NCI-H2107 treated with DMSO at 0.1 percent for 48 hours (cell line): ENCODE measurements around the gene CHRNE.
"Not testable (repeated sequence)": the region's sequence is repeated elsewhere in the genome, so short reads cannot be mapped to it uniquely, and the experiment has no call there.

Experiments used
- DNase-seq: peaks from one replicate; lab custom pipeline; 2025; ENCODE audit not compliant: unreplicated experiment; lab: John Stamatoyannopoulos, UW

Gene CHRNE

DNA sequence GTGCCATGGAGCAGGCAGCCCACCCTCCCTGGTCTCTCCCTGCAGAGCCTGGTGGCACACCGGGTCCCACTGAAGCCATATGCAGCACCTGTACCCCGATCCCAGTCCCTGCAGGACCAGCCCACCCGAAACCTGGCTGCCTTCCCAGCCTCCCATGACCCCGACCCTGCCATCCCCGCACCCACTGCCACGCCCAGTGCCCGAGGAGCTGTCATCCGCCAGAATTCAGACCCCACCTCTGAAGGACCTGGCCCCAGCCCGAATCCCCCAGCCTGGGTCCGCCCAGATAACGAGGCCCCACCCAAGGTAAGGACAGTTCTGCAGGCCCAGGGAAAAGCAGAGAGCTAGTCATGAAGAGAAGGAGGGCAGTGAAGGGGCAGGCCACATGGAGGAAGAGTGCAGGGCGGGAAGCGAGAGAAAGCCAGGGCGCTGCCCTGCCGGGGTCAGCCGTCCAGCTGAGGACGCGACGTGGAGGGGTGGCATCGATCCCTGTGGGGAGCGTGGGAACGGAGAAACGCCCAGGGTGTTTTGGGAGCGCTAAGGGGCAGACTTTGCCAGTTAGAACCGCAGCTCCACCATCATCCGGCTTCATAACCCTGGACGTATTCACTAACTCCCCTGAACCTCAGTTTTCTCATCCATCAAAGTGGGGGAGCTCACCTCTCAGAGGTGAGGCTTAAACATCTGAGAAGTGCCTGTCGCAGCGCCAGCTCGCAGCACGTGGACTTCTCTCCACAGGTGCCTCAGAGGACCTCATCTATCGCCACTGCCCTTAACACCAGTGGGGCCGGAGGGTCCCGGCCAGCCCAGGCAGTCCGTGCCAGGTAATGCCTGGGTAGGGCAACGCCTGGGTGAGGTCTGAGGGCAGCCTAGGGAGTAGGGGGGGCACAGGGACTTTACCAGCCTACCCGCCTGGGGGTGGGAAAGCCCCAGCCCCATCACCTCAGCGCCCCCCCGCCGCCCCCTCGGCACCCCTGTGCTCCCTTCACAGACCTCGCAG lies 11.2 kb downstream of the CHRNE start:
- DNase-seq, result no peak

DNA sequence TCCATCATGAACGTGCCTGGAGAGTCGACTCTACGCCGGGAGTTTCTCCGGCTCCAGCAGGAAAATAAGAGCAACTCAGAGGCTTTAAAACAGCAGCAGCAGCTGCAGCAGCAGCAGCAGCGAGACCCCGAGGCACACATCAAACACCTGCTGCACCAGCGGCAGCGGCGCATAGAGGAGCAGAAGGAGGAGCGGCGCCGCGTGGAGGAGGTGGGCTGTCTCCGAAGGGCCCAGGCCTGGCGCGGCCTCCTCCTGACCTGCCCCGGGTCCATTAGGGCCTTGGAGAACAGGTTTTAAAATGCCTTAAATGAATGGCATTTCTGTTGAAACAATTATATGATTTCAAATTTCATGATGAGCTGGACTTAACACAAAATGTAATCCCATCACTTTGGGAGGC lies 15.3 kb downstream of the CHRNE start:
- DNase-seq, result no peak

DNA sequence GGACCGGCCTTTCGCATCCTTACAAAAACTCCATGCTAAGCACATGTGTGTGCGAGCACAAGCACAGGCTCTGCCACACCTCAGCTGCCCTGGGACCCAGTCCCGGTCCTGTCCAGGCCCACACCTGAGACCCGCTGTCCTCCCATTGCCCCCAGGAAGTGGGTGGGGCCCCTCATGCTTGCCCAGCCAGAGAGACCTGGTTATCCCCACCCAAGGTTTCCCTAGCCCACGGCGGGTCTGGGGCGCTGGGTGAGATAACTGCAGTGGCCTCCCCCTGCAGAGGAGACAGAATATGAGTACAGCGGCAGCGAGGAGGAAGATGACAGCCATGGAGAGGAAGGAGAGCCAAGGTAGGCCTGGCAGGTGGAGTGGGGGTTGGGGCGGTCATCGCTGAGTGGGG lies 16.1 kb downstream of the CHRNE start:
- no peak for DNase-seq

DNA sequence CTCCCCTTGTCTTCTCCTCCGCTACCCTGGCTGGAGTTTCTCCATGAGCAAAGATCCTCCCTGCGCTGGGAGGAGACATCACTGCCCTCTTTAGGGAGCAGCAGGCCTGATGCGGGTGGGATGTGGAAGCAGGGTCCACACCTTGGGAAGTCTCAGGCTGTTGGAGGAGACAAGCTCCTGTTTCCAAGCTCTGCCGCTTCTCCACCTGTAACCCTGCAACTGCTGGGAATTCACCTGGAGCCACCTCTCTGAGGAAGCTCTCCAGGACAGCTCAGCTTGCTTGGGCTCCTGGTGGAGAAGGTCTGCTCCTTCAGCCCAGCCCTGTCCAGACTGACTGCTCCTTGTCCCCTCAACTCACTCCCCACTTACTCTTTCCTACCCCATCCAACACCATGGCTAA lies 18.4 kb downstream of the CHRNE start:
- no peak for DNase-seq

DNA sequence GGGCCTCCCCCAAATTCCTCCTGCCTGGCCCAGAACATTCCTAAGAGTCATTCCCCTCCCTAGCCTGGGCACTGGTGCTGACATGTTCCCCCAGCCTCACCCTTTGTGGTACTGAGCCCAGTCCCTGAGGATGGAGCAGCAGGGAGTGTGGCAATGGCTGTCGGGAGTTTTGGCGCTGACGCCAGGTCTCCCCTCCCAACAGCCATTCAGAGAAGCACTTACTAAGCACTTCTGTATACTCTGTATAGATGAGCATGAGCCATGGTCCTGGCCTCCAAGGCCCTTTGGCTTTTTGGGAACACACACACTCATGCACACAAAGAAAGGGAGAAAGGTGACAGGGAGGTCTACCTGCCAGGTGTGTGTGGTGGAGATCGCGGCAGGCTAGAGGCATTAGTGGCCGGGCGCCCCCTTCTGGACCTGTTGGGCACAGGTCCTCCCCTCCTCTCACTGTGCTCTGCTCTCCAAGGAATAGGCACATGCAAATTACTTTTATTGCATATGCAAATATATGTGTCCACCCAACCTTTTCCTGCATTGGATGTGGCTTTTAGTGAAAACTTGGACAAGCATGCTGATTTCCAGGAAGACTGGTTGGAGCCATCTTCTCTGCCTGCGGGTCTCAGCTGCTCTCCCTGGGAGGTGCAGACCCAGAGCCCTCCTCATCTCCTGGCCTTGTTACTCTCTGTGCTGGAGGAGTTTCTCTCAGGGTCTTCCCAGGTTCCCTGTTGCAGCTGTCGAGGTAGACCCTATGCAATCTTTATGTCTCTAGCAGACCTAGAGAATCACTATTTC lies 20.9 kb downstream of the CHRNE start:
- DNase-seq, result peak; percentile 23

DNA sequence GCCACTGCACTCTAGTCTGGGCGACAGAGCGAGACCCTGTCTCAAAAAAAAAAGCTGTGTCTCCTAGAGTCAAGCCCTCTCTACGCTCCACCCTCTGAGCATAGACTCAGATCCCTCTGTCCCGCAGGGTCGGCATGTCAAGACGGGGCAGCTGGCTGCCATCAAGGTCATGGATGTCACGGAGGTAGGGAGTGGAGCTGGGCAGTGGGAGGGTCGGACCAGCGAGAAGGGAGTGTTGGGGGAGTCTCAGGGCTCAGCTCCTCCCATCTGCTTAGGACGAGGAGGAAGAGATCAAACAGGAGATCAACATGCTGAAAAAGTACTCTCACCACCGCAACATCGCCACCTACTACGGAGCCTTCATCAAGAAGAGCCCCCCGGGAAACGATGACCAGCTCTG lies 22.0 kb downstream of the CHRNE start:
- DNase-seq, result no peak

DNA sequence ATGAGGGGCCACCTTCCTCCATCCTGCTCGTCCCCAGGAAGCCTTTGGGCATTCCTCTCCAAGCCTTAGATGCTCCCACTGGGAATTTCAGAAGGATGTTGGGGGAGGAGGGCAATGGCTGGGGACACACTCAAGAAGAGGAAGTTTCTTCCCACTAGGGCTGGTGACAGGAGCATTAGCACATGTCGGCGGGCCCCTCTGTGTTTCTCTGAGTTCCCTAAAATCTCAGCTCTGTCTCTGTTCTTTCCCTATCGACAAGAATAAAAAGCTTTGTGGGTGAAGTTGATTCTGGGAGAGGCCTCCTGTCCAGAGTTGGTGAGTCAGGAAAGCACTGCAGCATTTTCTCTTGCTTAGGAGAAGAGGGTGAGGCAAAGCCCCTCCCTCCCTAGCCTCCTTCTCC lies 23.3 kb downstream of the CHRNE start:
- no peak for DNase-seq

DNA sequence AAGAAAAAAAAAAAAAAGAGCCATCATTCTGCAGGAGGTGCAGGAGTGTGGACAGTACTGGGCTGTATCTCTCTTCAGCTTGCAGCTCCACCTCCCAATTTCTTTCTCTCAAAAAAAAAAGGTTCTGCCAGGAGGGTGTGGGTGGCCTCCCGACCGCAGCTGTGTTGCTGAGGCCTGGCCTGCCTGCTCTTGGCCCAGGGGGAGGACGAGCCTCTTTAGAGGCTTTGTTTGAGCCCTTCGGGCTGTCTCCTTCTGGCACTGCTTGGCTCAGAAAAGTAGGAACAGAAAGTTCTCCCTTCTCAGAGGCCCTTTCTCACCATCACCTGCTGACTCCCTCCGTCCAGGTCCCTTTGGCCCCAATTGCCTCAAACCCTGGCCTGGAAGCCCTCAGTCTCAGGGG lies 25.8 kb downstream of the CHRNE start:
- DNase-seq, result no peak

DNA sequence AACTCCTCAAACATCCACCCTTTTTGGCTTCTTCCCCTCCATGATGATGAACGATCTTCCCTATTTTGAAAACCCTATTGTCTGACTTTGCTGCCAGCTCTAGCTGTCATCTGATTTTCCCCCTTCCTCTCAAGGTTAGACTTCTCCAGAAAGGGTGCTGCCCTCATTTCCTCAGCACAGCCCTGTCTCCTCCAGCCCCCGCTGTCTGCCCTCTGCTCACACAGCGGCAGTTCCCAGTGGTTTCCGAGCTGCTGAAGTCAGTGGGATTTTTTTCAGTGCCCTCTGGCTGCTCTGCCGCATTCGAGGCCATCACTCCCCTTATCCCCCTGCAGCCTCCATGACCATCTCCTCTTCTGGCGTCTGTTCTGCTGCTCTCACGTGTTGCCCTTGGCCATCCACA lies 30.1 kb downstream of the CHRNE start:
- no peak for DNase-seq

DNA sequence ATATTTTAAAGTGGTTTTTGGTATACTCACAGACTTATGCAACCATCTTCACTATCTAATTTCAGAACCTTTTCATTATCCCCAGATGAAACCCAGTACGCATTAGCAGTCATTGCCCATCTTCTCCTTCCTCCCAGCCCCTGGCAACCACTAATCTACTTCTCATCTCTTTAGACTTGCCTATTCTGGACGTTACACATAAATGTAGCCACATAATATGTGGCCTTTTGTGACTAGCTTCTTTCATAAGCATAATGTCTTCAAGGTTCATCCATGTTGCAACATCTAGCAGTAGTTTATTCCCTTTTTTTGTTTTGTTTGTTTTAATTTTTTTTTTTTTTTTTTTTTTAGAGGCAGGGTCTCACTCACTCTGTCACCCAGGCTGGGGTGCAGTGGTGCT lies 32.0 kb downstream of the CHRNE start:
- DNase-seq, result no peak

DNA sequence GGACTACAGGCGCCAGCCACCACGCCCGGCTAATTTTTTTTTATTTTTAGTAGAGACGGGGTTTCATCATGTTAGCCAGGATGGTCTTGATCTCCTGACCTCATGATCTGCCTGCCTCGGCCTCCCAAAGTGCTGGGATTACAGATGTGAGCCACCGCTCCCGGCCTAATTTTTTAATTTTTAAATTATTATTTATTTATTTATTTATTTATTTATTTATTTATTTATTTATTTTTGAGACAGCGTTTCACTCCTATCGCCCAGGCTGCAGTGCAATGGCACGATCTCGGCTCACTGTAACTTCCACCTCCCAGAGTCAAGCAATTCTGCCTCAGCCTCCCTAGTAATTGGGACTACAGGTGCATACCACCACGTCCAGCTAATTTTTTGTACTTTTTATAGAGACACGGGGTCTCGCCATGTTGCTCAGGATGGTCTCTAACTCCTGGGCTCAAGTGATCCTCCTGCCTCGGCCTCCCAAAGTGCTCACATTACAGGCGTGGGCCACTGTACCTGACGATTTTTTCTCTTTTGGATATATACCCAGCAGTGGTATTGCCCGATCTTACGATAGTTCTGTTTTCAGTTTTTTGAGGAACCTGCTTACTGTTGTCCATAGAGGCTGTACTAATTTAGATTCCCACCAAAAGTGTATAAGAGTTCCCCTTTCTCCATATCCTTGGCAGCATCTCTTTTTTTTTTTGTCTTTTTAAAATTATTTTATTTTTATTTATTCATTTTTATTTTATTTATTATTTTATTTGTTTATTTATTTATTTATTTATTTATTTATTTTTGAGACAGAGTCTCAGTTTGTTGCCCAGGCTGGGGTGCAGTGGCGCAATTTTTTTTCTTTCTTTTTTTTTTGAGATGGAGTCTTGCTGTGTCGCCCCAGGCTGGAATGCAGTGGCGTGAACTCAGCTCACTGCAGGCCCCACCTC lies 33.6 kb downstream of the CHRNE start:
- not testable (repeated sequence) for DNase-seq

DNA sequence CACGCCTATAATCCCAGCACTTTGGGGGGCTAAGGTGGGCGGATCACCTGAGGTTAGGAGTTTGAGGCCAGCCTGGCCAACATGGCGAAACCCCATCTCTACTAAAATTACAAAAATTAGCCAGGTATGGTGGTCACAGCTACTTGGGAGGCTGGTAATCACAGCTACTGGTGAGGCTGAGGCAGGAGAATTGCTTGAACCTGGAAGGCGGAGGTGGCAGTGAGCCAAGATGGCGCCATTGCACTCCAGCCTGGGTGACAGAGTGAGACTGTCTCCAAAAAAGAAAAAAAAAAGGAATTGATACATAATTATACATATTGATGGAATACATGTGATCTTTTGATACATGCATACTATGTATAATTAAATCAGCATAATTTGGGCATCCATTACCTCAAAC lies 35.4 kb downstream of the CHRNE start:
- not testable (repeated sequence) for DNase-seq

DNA sequence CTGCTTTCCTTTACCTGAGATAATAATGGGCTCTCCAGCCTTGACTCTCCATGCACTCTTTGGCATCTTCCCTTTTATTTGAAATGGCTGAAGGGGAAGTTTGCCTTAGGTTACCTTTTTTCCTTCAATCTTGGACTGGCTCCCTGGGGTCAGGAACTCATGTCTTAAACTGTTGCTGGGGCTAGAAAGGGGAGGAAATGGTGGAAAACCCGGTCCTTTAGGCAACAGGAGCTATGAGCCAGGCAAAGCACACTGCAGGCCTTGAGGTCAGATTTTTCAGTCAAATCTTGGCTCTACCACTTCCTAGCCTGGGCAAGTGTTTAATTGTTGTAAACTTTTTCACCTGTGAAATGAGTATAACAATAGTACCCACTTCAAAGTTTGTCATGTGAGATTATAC lies 39.6 kb downstream of the CHRNE start:
- no peak for DNase-seq

DNA sequence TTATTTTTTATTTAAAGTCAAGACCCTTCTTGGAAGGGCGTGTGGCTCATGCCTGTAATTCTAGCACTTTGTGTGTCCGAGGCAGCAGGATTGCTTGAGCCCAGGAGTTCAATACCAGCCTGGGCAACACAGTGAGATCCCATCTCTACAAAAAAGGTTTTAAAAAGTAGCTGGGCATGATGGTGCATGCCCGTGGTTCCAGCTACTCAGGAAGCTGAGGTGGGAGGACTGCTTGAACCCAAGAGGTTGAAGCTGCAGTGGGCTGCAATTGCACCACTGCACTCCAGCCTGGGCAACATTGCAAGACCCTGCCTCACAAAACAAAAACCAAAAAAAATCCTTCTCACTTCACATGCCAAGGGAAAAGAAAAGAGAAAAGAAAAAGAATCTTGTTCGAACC lies 40.2 kb downstream of the CHRNE start:
- no peak for DNase-seq

DNA sequence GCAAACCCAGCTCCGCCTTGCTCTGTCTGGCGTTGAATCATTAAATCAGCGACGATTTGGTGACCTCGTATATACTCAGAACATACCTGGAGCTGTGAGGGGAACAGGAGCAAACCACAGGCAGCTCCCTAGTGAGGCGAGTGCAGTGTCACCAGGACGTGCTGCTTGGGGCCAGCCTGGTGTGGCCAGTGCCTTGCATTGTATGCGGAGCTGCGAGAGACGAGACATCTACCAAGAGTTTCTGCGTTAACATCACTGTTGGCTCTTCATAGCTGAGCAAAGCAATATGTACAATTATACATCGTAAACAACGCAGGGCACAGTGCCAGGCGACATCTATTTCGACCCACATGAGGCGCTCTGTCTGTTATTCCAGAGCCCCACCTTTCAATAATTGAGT lies 41.8 kb downstream of the CHRNE start:
- no peak for DNase-seq

DNA sequence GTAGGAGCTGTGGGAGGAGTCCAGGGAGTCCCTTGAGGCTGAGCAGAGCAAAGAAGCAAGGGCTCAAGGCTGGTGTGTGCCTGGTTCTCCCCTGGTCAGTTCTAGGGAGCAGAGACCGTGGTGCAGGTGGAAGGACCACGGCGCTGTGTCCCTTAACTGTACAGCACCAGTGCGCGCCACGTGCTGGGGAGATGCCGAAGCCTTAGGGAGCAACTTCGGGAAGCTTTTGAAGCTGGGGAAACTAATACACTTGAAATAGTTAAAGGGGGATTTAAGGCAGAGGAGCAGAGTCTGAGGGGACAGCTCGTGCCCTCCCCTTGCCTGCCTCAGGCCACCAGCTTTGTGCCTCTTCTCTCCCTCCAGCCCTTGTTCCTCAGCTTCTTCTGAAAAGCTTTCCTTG lies 42.2 kb downstream of the CHRNE start:
- no peak for DNase-seq

DNA sequence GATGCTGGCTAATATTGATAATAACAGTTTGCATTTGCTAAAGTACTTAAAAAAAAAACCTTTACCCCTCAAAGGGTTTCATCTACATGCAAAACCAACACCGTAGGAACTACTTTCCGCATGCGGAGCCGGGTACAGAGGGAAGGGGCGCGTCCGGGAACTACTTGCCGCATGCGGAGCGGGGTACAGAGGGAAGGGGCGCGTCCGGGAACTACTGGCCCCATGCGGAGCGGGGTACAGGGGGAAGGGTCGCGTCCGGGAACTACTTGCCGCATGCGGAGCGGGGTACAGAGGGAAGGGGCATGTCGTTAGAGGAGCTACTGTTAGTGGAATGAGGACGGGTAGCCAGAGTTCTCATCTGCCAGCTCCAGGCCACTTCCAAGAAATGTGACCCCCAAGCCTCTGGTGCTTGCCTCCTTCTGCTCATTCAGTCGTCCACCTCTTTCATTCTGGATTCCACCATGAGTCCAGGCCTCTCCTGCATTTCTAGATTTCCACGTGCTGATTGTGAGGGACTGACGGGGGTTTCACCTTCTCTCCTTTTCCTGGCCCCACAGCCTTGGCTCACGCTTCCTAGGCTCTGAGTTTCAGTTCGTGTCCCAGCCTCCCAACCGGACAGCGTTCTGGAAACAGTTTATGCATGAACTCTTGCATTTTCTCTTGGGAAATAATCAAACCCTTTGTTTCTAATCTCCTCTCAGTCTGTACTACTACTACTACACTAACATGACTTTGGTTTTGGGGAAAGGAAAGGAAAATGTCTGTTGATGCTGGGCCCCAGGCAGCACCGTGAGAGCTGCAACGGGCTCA lies 42.9 kb downstream of the CHRNE start:
- no peak for DNase-seq

DNA sequence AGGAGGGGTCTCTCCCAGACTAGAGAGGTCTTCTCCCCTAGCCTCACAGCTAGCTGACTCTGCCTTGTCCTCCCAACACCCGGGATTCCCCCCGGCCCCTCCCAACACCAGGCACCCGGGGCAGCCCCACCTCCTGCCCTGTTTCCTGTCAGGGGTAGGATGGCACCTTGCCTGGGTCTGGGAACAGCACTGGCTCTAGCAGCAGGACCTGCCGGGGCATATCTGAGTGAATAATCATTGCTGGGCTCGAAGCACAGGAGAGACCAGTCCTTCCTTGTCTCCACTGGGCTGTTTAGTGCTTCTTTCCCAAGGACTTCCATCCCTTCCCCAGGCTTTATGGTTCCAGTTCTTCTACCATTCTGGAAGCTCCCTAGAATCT lies 44.0 kb downstream of the CHRNE start:
- no peak for DNase-seq

DNA sequence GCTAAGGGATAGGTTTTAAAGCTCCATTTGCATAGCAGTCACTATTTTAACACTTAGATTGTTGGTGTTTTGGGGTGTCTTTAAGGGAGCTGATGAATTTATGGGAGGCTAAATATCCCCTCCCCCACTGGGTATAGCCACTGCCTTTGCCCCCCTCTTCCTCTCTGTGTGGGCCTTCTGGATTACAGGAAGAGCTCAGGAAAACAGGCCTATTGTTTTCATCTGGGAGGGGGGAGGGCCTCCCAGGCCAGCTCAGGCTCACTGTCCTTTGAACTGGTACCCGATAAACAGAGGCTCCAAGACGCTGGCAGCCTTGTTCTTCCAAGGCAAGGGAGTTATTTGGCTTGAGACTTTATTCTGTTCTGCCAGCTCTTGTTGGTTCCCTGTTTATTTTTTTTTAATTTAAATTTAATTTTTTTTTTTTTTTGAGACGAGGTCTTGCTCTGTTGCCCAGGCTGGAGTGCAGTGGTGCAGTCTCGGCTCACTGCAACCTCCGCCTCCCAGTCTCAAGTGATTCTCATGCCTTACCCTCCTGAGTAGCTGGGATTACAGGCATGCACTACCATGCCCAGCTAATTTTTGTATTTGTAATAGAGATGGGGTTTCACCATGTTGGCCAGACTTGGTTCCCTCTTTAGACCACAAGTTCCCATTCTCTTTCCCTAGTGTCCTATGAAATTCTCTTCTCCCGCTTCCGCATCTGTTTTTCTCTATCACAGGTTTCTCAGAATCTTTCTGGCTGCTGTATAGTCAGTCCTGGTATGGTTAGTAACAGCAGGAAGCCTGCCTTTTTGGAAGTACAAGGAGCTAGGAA lies 44.6 kb downstream of the CHRNE start:
- DNase-seq, result no peak
